Measurements from ENCODE around the gene CAMK1D.

- TF ChIP-seq GATA2 (IDR thresholded peaks at IDR 0.05; ENCODE audit: low read depth, low read length) = no peak
- TF ChIP-seq GATA3 (IDR thresholded peaks at IDR 0.05; ENCODE audit: low read depth, low read length) = no peak
These were observed 125.5 kb downstream of the CAMK1D start for GRCh38 chr10:12474727-12475412.
